HG03558 (cell line): ENCODE data around the gene ACER2.
A peak's percentile ranks its signal among the peaks of the same experiment; 100 is the strongest.
"Not testable (repeated sequence)": the region's sequence is repeated elsewhere in the genome, so short reads cannot be mapped to it uniquely, and the experiment has no call there.

Experiments used
- ATAC-seq: cut with Tn5 transposase; IDR thresholded peaks from one replicate; pipeline ENCODE4 v1.9.1; 2021; ENCODE audit warnings: moderate number of reproducible peaks; ENCODE audit not compliant: unreplicated experiment; ENCODE audit errors: extremely low read depth

Gene ACER2

DNA sequence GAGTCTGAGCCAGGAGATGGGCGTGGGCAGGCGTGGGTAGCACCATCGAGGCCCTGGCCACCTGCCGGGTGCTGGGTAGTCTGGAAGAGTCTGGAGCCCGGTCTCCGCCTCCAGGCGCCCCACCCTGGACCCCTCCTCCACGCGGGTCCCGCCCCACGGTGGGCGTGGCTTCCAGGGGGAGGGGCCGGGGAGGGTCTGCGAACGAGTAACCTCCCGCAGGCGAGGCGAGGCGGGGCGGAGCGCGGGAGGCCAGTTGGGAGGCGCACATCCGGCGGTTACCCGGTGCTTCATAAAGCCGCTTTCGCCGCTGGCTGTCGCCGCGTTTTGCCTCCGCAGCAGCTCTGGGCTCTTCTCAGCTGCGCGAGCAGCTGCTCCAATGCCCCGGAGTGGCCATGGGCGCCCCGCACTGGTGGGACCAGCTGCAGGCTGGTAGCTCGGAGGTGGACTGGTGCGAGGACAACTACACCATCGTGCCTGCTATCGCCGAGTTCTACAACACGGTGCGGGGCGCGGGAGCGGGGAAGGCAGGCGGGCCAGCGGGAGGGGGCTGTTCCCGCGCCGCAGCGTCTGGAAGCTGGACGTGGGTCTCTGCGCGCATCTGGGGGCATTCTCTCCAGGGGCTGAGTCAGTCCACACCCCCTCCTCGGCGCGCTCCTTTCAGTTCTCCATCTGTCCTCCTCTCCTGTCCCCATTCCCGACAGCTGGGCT lies at the start of gene ACER2:
ACER2 (plus strand) TSS at position 317 of the 708 bp plus-strand sequence; CDS start at position 393, 76 bp downstream.
- peak; percentile 88 for ATAC-seq

DNA sequence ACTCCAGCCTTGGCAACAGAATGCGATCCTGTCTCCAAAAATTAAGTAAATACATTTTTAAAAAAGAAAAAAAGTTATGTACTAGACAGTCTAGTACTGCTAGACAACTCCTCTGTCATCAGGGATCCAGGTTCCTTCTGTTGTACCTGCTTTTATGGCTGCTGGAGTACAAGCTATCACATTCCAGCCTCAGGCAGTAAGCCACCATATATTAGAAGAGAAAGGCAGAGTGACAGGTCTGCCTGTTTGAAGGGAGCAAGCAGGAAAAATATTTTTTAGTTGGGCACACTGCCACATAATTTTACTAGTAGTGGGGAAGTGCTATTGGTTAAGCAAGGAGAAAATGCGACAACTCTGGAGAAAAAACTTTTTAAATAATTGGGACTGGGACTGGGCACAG lies 39.7 kb upstream of the ACER2 start:
- ATAC-seq, result no peak

DNA sequence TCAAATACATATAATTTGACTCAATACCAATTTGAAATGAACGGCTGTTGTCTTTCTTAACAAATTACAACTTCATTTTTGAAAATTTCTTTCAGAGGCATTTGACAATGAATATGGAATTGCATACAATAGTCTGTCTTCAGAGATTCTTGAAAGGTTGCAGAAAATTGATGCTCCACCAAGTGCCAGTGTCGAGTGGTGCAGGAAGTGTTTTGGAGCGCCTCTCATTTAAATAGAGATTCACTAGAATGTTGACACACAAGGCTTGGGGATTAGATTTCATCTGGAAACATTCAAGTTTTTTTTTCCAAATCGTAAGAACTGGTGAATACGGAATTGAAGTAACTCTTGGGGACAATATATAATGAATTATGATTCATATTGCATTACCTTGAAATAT lies 36.9 kb upstream of the ACER2 start:
- ATAC-seq, result no peak

DNA sequence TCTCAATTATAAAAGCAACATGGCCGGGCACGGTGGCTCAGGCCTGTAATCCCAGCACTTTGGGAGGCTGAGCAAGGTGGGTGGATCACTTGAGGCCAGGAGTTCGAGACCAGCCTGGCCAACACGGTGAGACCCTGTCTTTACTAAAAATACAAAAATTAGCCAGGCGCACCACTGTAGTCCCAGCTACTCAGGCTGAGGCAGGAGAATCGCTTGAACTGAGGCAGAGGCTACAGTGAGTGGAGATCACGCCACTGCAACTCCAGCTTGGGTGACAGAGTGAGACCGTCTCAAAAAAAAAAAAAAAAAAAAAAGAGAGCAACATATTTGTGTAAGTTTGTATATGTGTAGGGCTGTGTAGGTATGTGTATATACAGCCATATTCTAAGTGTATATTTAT lies 36.2 kb upstream of the ACER2 start:
- ATAC-seq, result no peak

- ATAC-seq, result no peak
Measured at GRCh38 chr9:19373527-19373926, 35.3 kb upstream of the ACER2 start.

GRCh38 chr9:19375538-19375937 lies 33.3 kb upstream of the ACER2 start:
- ATAC-seq, result no peak

GRCh38 chr9:19376931-19377330 lies 31.9 kb upstream of the ACER2 start:
- no peak for ATAC-seq

- no peak for ATAC-seq
Measured at GRCh38 chr9:19378164-19378563, 30.6 kb upstream of the ACER2 start.

GRCh38 chr9:19378647-19379046 lies 30.2 kb upstream of the ACER2 start:
- no peak for ATAC-seq

- ATAC-seq, result no peak
Measured at GRCh38 chr9:19379283-19379682, 29.5 kb upstream of the ACER2 start.

DNA sequence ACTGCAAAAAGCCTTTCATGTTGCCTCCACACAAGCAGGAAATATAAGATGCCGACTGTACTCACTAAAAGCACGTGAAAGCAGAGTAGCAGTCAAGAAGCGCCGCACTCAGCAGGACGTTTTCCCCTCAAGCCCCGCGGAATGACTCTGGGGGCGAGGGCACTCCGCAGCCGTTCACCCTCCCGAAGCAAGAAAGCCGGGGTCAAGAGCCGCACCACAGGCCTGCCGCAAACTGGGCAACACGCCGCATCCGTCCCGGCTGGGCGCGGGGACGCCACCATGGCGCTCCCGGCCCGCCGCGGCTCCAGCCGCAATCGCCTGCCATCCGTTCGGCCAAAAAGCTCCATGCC lies 29.1 kb upstream of the ACER2 start:
- ATAC-seq, result peak; percentile 1

DNA sequence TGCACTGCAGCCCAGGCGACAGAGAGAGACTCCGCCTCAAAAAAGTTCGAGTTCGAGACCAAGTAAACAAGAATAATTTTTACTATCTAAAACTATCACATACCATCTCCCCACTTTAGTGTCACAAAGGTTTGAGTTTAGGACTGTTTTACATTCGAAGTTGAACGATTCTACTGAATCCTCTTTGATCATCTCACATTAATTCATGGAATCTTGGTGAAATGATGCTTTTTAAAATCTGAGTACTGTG lies 28.1 kb upstream of the ACER2 start:
- no peak for ATAC-seq

DNA sequence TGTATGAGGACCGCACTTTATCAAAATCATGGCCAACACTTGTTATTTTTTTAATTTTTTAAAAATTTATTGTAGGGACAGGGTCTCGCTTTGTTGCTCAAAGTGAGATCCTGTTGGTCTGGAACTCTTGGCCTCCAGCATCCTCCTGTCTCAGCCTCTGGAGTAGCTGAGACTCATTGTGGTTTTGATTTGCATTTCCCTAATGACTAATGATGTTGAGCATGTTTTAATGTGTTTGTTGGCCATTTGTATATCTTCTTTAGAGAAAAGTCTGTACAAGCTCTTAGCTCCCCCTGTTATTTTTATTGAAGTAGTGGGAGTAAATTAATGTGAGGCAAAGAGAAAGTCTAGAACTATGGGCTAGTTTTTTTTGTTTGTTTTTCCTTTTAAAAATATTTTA lies 27.2 kb upstream of the ACER2 start:
- no peak for ATAC-seq

GRCh38 chr9:19385212-19385611 lies 23.6 kb upstream of the ACER2 start:
- ATAC-seq, result not testable (repeated sequence)

- ATAC-seq, result no peak
Measured at GRCh38 chr9:19385786-19386501, 22.9 kb upstream of the ACER2 start.

- no peak for ATAC-seq
Measured at GRCh38 chr9:19386502-19387044, 22.2 kb upstream of the ACER2 start.

DNA sequence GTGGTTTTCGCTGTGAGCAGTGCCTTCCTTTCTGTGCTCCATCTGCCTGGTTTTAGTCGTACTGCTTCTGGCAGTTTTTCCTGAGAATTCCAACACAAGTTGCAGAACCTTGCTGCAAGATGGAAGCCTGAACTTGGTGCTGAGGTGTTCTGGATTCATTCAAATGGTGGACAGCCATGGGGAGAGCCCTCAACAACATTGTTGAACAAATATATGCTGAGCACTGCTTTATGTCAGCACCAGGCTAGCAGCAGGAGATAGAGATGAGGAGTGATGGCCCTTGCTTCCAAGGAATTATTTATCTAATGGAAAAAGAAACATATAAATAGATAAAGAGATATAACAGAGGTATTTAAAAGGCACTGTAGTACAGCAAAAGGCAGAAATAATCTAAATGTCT lies 21.5 kb upstream of the ACER2 start:
- ATAC-seq, result no peak

DNA sequence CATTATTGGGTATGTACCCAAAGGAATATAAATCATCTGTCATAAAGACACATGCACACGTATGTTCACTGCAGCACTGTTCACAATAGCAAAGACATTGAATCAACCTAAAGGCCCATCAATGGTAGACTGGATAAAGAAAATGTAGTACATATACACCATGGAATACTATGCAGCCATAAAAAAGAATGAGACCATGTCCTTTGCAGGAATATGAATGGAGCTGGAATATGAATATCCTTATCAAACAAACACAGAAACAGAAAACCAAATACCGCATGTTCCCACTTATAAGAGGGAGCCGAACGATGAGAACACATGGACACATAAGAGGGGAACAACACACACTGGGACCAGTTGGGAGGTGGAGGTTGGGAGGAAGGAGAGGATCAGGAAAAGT lies 19.3 kb upstream of the ACER2 start:
- not testable (repeated sequence) for ATAC-seq

DNA sequence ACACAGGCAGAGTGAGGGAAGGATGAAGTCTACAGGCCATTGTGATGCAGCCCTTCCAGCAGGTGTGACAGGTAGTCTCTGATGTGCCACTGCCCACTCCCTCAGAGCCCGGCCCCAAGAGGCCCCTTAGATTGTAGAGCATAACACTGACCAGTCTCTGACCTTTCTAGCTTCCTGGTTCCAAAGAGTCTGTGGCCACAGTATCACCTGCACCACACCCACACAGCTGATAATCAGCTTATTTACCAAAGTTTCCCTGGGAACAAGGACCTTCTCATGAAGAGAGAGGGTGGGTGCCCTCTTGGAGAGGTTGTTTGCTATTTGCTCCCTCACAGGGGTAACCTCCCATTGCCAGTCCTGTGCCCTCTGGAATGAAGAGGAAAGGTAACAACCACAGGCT lies 11.0 kb upstream of the ACER2 start:
- ATAC-seq, result no peak

- not testable (repeated sequence) for ATAC-seq
Measured at GRCh38 chr9:19403231-19403630, 5.6 kb upstream of the ACER2 start.

DNA sequence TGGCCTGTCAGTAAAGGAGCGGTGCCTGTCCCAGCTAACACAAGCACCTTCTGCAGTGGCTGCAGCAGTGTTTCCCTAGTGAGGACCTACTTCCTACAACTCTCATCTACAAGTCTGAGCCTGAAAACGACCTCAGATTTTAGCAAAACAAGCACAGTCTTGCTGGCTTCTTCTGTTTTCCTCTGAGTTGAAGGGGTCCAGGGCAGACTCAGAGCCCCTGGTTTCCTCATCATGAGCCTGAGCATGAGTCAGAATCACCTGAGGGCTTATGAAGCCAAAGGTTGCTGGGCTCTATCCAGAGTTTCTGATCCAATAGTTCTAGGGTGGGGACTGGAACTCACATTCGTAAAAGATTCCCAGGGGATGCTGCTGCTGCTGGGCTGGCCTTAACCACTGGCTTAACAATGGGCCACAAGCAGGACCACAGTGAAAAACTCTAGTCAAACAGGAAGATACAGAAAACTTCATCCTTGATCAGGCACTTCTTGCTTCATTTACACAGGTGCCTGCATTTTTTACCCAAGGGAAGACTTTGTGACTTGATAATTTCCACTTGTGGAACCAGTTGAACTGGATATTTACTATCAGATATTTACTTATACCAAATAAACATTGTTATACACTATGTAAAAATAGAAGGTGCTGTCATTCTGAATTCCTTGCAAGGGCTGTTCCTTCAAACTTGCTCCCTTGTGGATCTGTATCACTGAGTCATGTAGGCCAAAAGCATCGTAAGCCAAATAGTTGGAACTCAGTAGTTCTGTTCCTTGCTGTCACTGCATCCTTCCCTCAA lies 4.3 kb upstream of the ACER2 start:
- ATAC-seq, result no peak
